K562 (cell line): ENCODE measurements around the gene DGCR8. TPM values are rescaled to one million over a fixed set of nuclear protein-coding genes. Genes with fewer than 3 reads are reported as not detected.
A peak's percentile ranks its signal among the peaks of the same experiment; 100 is the strongest.

Experiments used
- ATF2 ChIP-seq: sonication (generic); formaldehyde crosslinking; IDR thresholded peaks from 2 replicates; pipeline ENCODE4 v1.8.1; 2022; ENCODE audit warnings: missing genetic modification reagents
- DDX20 ChIP-seq: fragments of 450-650 bp; IDR thresholded peaks from 2 replicates; pipeline ENCODE4 v1.6.1; 2016; ENCODE audit warnings: missing genetic modification characterization, low read depth, mild to moderate bottlenecking, missing compliant biosample characterization, moderate library complexity
- ELF1 ChIP-seq: fragments of 200-800 bp; sonication (Bioruptor generic); IDR thresholded peaks from 2 replicates; pipeline ENCODE4 v1.6.1; 2016; ENCODE audit warnings: missing genetic modification characterization, missing compliant biosample characterization
- ETV5 ChIP-seq: sonication (generic); formaldehyde crosslinking; IDR thresholded peaks from 2 replicates; pipeline ENCODE4 v1.4.0; 2020; ENCODE audit warnings: low read depth, mild to moderate bottlenecking, missing genetic modification reagents
- ETV6 ChIP-seq, 3 experiments: fragments of 150-350 bp in 1 of 3; sonication (generic) in 1 of 3; formaldehyde crosslinking in 1 of 3; IDR thresholded peaks; 2 replicates each; pipeline versions ENCODE4 v1.6.1 to v1.8.0; 2014 to 2022; ENCODE audit warnings: borderline replicate concordance in 2 of 3, low read depth in 2 of 3, antibody characterized with exemption in 1 of 3, low read length in 1 of 3, mild to moderate bottlenecking in 1 of 3, missing genetic modification reagents in 1 of 3
- EWSR1 ChIP-seq: fragments of 450-650 bp; IDR thresholded peaks from 2 replicates; pipeline ENCODE4 v1.6.1; 2018; ENCODE audit warnings: borderline replicate concordance, mild to moderate bottlenecking, low read depth, moderate library complexity; ENCODE audit not compliant: partially characterized antibody
- HDAC3 ChIP-seq: fragments of 450-650 bp; IDR thresholded peaks from 2 replicates; pipeline ENCODE4 v1.6.1; 2018; ENCODE audit warnings: borderline replicate concordance, mild to moderate bottlenecking, moderate library complexity; ENCODE audit not compliant: partially characterized antibody
- NFE2L1 ChIP-seq: fragments of 450-650 bp; IDR thresholded peaks from 2 replicates; pipeline ENCODE4 v1.6.1; 2016; ENCODE audit warnings: missing genetic modification characterization, low read depth, mild to moderate bottlenecking, missing compliant biosample characterization, moderate library complexity, borderline replicate concordance
- POLR2G ChIP-seq: fragments of 200-400 bp; formaldehyde crosslinking; IDR thresholded peaks from 2 replicates; pipeline ENCODE4 v1.6.1; 2017; ENCODE audit warnings: low read depth, mild to moderate bottlenecking, antibody characterized with exemption, low read length, moderate library complexity
- REST ChIP-seq, 2 experiments: fragments of 450-650 bp; formaldehyde crosslinking in 1 of 2; IDR thresholded peaks; 2 replicates each; pipeline versions ENCODE4 v1.4.0 to v1.6.1; 2014 to 2020; ENCODE audit warnings: mild to moderate bottlenecking in 2 of 2, borderline replicate concordance in 1 of 2, low read depth in 1 of 2
- SMAD3 ChIP-seq: fragments of 450-650 bp; formaldehyde crosslinking; conservative IDR thresholded peaks from 2 replicates; pipeline ENCODE4 v1.4.0; 2020; ENCODE audit warnings: mild to moderate bottlenecking
- SPI1 ChIP-seq: IDR thresholded peaks from 2 replicates; pipeline ENCODE4 v1.6.1; 2011; ENCODE audit warnings: low read depth, low read length, control low read depth, borderline replicate concordance
- ZBTB7A ChIP-seq: IDR thresholded peaks from 2 replicates; pipeline ENCODE4 v1.6.1; 2011; ENCODE audit warnings: low read depth, mild to moderate bottlenecking, low read length, moderate library complexity, borderline replicate concordance; ENCODE audit not compliant: control insufficient read depth
- ZC3H11A ChIP-seq: IDR thresholded peaks from 2 replicates; pipeline ENCODE4 v1.6.1; 2012; ENCODE audit warnings: low read depth, low read length, improper control_type of control experiment
- ZC3H8 ChIP-seq: fragments of 450-650 bp; IDR thresholded peaks from 2 replicates; pipeline ENCODE4 v1.6.1; 2017
- ZNF3 ChIP-seq: fragments of 250-450 bp; sonication (Bioruptor Pico); IDR thresholded peaks from 2 replicates; pipeline ENCODE4 v1.5.0; 2021; ENCODE audit warnings: mild to moderate bottlenecking, moderate library complexity
- polyA plus RNA-seq, 8 experiments: library from polyadenylated mRNA; depleted of rRNA in 4 of 8; stranded (reverse) in 5 of 8; unstranded in 3 of 8; fragments of >200 nt; fragmentation: Nextera tagmentation in 2 of 8; fragmentation: Illumina TruSeq in 1 of 8; extraction: Ambion mirVana in 2 of 8; extraction: Trizol in 1 of 8; gene quantifications; 2 replicates each; pipeline versions ENCODE4 v1.2.1 to v1.2.3, GENCODE V29; 2011 to 2014; ENCODE audit warnings: inconsistent platforms in 1 of 8, missing spikeins in 1 of 8
- total RNA-seq, 7 experiments: library from RNA; depleted of rRNA in 6 of 7; stranded (reverse); fragments of >200 nt in 6 of 7; fragmentation: Illumina TruSeq in 2 of 7; extraction: Trizol in 2 of 7; gene quantifications; 2 replicates each; pipeline versions ENCODE4 v1.2.1 to v1.2.3, GENCODE V29; 2011 to 2021; ENCODE audit warnings: low replicate concordance in 1 of 7

The DGCR8 gene
- total and polyA plus RNA-seq, 9 of the 15 experiments (the other 6 are each of a cell fraction or from before 2014, with no cell fraction given): 5.9 to 144 (median 80.1) TPM

DNA sequence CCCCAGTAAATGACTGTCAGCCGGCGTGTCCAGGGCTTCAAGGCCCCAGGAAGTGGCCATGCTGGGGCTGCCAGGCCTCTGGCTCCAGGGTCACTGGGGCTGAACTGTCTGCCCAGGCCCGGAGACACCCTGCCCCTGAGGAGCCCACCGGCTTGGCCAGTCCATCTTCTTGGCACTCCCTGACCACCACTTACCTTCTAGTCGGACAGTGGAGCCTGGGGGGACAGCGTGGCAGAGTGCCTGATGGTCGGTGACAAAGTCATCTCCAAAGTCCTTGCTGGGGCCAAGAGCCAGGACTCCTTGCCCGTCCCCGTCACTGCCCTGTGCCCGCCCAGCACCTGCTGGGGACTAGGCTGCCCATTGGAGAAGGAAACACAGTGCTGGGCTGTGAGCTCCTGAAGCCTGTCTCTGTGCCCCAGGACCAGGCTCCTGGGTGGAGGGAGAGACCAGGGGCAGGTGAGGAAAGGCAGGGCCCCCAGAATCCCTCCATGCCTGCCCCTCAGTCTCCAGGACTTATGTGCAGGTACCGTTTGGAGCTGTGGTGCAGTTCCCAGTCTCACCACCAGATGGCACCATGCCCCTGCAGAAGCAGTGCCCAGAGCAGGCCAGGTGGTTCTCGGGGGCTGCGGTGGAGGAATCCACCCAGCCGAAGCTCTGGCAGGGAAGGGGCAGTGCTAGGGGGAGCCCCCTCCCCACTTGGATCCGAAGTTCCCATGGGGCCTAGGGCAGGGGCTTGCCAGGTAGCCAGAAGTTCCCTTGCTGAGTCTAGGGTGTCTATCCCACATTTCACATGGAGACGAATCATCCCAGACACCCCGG lies 76.8 kb downstream of the DGCR8 start (continued):
- TF ChIP-seq REST (IDR thresholded peaks at IDR 0.05; ENCODE audit: borderline replicate concordance) (peak; percentile 99), REST (CRISPR knock-in tag; IDR thresholded peaks at IDR 0.05; ENCODE audit: low read depth) (peak; percentile 82; the same call in 1 of the 2 replicates), NFE2L1 (tag) (no peak), ZBTB7A (peak; percentile 95), SMAD3 (CRISPR knock-in tag) (peak; percentile 87; the same call in 1 of the 2 replicates), DDX20 (no peak), POLR2G (no peak), SPI1 (0 out of 2 replicates have a peak, but pooled peaks have one; percentile 20), ZC3H11A (peak; percentile 95), ATF2 (CRISPR knock-in tag) (0 out of 2 replicates have a peak, but pooled peaks have one; percentile 51), EWSR1 (no peak), ELF1 (tag) (no peak), ETV6 (IDR thresholded peaks at IDR 0.05; ENCODE audit: borderline replicate concordance in 1 of 2, low read depth in 2 of 2, low read length in 1 of 2) (no peak; a peak in 1 of 4 replicates), ETV6 (CRISPR knock-in tag; IDR thresholded peaks at IDR 0.05; ENCODE audit: borderline replicate concordance) (peak; percentile 78; the same call in 1 of the 2 replicates), HDAC3 (no peak), ZC3H8 (no peak), ZNF3 (CRISPR knock-in tag) (no peak), ETV5 (CRISPR knock-in tag) (no peak; the same call in 1 of the 2 replicates)
